ENCODE data around the gene MYCBP. TPM values are rescaled to one million over a fixed set of nuclear protein-coding genes. Genes with fewer than 3 reads are reported as not detected.

The MYCBP gene
- total and polyA plus RNA-seq, 2 of the 13 experiments (the other 11 are each of a cell fraction or from before 2014, with no cell fraction given) = 11.4 to 30.4 TPM

DNA sequence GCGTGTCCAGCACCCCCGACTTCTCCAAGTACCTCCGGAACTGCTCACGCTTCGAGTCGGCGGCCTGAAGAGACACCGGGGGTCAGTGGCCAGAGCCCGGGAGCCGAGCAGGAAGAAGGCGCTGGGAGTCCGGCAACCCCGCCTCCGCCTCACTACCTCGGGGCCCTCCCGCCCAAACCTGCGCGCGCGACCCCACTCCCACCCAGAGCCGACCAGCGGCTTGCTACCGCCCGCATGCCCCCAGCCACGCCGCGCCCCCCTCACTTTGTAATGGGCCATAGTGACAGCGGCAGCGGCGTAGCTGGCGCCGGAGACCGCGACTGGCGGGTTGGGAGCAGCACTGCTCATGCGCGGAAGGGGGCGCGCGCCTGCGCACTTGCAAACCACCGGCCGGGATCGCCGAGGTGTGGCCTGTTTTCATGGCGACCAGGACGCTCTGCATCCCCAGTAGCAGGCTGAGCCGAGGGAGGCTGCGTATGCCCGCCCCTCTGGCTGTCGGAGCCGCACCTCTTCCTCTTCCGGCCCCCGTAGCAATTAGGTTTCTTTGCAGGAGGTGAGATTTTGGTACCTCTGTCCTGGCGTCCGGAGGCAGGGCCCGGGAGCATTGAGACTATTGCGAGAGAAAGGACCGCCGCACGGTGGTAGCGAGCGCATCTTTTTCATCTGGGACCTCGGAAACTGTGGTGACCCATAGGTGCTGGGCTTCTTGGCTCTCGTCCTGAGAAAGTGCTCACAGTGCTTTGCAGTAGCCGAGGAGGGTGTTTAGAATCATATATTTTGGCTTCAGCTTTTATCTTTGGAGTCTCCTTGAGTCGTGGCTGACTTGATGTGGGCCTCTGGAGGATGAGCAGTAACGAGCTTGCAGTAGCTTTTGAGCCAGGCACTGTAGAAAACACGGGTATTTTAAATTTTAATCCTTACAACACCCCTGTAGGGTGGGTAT, at the start of gene MYCBP (continued):
- TF ChIP-seq, protein P1, sequence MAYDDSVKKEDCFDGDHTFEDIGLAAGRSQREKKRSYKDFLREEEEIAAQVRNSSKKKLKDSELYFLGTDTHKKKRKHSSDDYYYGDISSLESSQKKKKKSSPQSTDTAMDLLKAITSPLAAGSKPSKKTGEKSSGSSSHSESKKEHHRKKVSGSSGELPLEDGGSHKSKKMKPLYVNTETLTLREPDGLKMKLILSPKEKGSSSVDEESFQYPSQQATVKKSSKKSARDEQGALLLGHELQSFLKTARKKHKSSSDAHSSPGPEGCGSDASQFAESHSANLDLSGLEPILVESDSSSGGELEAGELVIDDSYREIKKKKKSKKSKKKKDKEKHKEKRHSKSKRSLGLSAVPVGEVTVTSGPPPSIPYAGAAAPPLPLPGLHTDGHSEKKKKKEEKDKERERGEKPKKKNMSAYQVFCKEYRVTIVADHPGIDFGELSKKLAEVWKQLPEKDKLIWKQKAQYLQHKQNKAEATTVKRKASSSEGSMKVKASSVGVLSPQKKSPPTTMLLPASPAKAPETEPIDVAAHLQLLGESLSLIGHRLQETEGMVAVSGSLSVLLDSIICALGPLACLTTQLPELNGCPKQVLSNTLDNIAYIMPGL (CRISPR knock-in tag; IDR thresholded peaks at IDR 0.05; ENCODE audit: borderline replicate concordance in 1 of 2, low read depth in 1 of 2) = no peak; a peak in 2 of 4 replicates
- no peak for TF ChIP-seq PAWR (CRISPR knock-in tag; IDR thresholded peaks at IDR 0.05; ENCODE audit: borderline replicate concordance)
- no peak for TF ChIP-seq ZSCAN20 (CRISPR knock-in tag; IDR thresholded peaks at IDR 0.05; ENCODE audit: borderline replicate concordance)
- peak; percentile 55; the same call in 1 of the 2 replicates for TF ChIP-seq ZNF747 (CRISPR knock-in tag; IDR thresholded peaks at IDR 0.05; ENCODE audit: borderline replicate concordance)
- TF ChIP-seq, protein P2, sequence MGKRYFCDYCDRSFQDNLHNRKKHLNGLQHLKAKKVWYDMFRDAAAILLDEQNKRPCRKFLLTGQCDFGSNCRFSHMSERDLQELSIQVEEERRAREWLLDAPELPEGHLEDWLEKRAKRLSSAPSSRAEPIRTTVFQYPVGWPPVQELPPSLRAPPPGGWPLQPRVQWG (CRISPR knock-in tag; IDR thresholded peaks at IDR 0.05; ENCODE audit: borderline replicate concordance, low read depth) = no peak
- TF ChIP-seq ZMAT3 (CRISPR knock-in tag; conservative IDR thresholded peaks at IDR 0.05) = no peak
- TF ChIP-seq ZNF430 (CRISPR knock-in tag; IDR thresholded peaks at IDR 0.05) = no peak
- TF ChIP-seq, protein P3, sequence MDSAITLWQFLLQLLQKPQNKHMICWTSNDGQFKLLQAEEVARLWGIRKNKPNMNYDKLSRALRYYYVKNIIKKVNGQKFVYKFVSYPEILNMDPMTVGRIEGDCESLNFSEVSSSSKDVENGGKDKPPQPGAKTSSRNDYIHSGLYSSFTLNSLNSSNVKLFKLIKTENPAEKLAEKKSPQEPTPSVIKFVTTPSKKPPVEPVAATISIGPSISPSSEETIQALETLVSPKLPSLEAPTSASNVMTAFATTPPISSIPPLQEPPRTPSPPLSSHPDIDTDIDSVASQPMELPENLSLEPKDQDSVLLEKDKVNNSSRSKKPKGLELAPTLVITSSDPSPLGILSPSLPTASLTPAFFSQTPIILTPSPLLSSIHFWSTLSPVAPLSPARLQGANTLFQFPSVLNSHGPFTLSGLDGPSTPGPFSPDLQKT (CRISPR knock-in tag; IDR thresholded peaks at IDR 0.05; ENCODE audit: borderline replicate concordance) = no peak
- no peak for TF ChIP-seq ZNF234 (CRISPR knock-in tag; conservative IDR thresholded peaks at IDR 0.05)
- TF ChIP-seq PCBP2 (optimal IDR thresholded peaks at IDR 0.05; ENCODE audit: low read depth, low read length, poor library complexity, severe bottlenecking) = no peak
- no peak for TF ChIP-seq RFX5 (IDR thresholded peaks at IDR 0.05; ENCODE audit: low read depth, low read length)
- peak; percentile 77 for TF ChIP-seq ZNF547 (CRISPR knock-in tag; IDR thresholded peaks at IDR 0.05)
- TF ChIP-seq FOXA3 (CRISPR knock-in tag; IDR thresholded peaks at IDR 0.05) = no peak
- TF ChIP-seq HCFC1 (IDR thresholded peaks at IDR 0.05; ENCODE audit: low read depth, low read length) = no peak
- no peak for TF ChIP-seq MZF1 (CRISPR knock-in tag; IDR thresholded peaks at IDR 0.05; ENCODE audit: borderline replicate concordance)
- TF ChIP-seq PPARG (CRISPR knock-in tag; conservative IDR thresholded peaks at IDR 0.05) = no peak
- peak; percentile 92 for TF ChIP-seq POLR2G (IDR thresholded peaks at IDR 0.05; ENCODE audit: low read depth, low read length)
- TF ChIP-seq ZNF629 (CRISPR knock-in tag; conservative IDR thresholded peaks at IDR 0.05) = no peak
- no peak for TF ChIP-seq ZNF775 (CRISPR knock-in tag; IDR thresholded peaks at IDR 0.05; ENCODE audit: borderline replicate concordance)
- TF ChIP-seq TBL1XR1 (IDR thresholded peaks at IDR 0.05; ENCODE audit: borderline replicate concordance, low read length, partially characterized antibody) = no peak
- 0 out of 2 replicates have a peak, but pooled peaks have one; percentile 19 for TF ChIP-seq MED1 (CRISPR knock-in tag; IDR thresholded peaks at IDR 0.05)
- no peak for TF ChIP-seq TP53 (CRISPR knock-in tag; conservative IDR thresholded peaks at IDR 0.05)
- no peak for TF ChIP-seq ZNF674 (CRISPR knock-in tag; IDR thresholded peaks at IDR 0.05; ENCODE audit: low read depth)
- 0 out of 2 replicates have a peak, but pooled peaks have one; percentile 8 for TF ChIP-seq ZNF331 (CRISPR knock-in tag; IDR thresholded peaks at IDR 0.05)
- no peak for TF ChIP-seq ZFP1 (CRISPR knock-in tag; IDR thresholded peaks at IDR 0.05)

Data from HepG2 (cell line).